K562 (cell line): ENCODE data around the gene ZNF468. TPM values are rescaled to one million over a fixed set of nuclear protein-coding genes. Genes with fewer than 3 reads are reported as not detected.

Experiments used
- ATF2 ChIP-seq: sonication (generic); formaldehyde crosslinking; IDR thresholded peaks from 2 replicates; pipeline ENCODE4 v1.8.1; 2022; ENCODE audit warnings: missing genetic modification reagents
- BDP1 ChIP-seq: IDR thresholded peaks from 3 replicates; pipeline ENCODE4 v1.6.1; 2011; ENCODE audit not compliant: insufficient read length, insufficient read depth
- CREB3L1 ChIP-seq: fragments of 450-650 bp; IDR thresholded peaks from 2 replicates; pipeline ENCODE4 v1.6.1; 2014; ENCODE audit warnings: low read depth, mild to moderate bottlenecking, moderate library complexity, borderline replicate concordance
- CREM ChIP-seq: IDR thresholded peaks from 2 replicates; pipeline ENCODE4 v1.6.1; 2014; ENCODE audit warnings: antibody characterized with exemption, low read depth
- EZH2 ChIP-seq: IDR thresholded peaks from 2 replicates; pipeline ENCODE4 v1.6.1; 2012; ENCODE audit warnings: low read depth, mild to moderate bottlenecking, inconsistent platforms, low read length, borderline replicate concordance
- FOS ChIP-seq: IDR thresholded peaks from 3 replicates; pipeline ENCODE4 v1.6.1; 2011; ENCODE audit not compliant: insufficient read length; ENCODE audit errors: extremely low read depth
- GMEB1 ChIP-seq: fragments of 250-450 bp; sonication (Bioruptor Pico); IDR thresholded peaks from 2 replicates; pipeline ENCODE4 v1.4.0; 2020; ENCODE audit warnings: mild to moderate bottlenecking
- HCFC1 ChIP-seq: IDR thresholded peaks from 2 replicates; pipeline ENCODE4 v1.6.1; 2012; ENCODE audit warnings: low read depth, low read length, improper control_type of control experiment
- NELFE ChIP-seq: IDR thresholded peaks from 2 replicates; pipeline ENCODE4 v1.6.1; 2011; ENCODE audit warnings: mild to moderate bottlenecking; ENCODE audit not compliant: insufficient read depth, insufficient read length
- RBM25 ChIP-seq: fragments of 200-400 bp; formaldehyde crosslinking; IDR thresholded peaks from 2 replicates; pipeline ENCODE4 v1.6.1; 2018; ENCODE audit warnings: low read length, low read depth, moderate library complexity; ENCODE audit not compliant: severe bottlenecking
- RNF2 ChIP-seq: sonication (generic); IDR thresholded peaks from 2 replicates; pipeline ENCODE4 v1.6.1; 2016
- RNF219 ChIP-seq: fragments of 250-450 bp; sonication (Bioruptor Pico); IDR thresholded peaks from 2 replicates; pipeline ENCODE4 v1.5.0; 2022; ENCODE audit warnings: mild to moderate bottlenecking
- SMARCA5 ChIP-seq: fragments of 450-650 bp; IDR thresholded peaks from 2 replicates; pipeline ENCODE4 v1.6.1; 2016
- SRSF7 ChIP-seq: fragments of 200-400 bp; formaldehyde crosslinking; optimal IDR thresholded peaks from 2 replicates; pipeline ENCODE3; 2017; ENCODE audit warnings: mild to moderate bottlenecking, low read depth, low read length
- STAG1 ChIP-seq: sonication (generic); formaldehyde crosslinking; IDR thresholded peaks from 2 replicates; pipeline ENCODE4 v1.5.0; 2020; ENCODE audit warnings: missing genetic modification reagents, borderline replicate concordance
- SUPT5H ChIP-seq: fragments of 450-650 bp; IDR thresholded peaks from 2 replicates; pipeline ENCODE4 v1.6.1; 2016
- USF1 ChIP-seq: sonication (generic); formaldehyde crosslinking; IDR thresholded peaks from 2 replicates; pipeline ENCODE4 v1.9.0; 2022; ENCODE audit warnings: mild to moderate bottlenecking, missing genetic modification reagents
- XRCC3 ChIP-seq: fragments of 450-650 bp; IDR thresholded peaks from 2 replicates; pipeline ENCODE4 v1.6.1; 2017; ENCODE audit warnings: mild to moderate bottlenecking, moderate library complexity
- ZNF444 ChIP-seq: fragments of 250-450 bp; sonication (Bioruptor Pico); IDR thresholded peaks from 2 replicates; pipeline ENCODE4 v1.4.0; 2020; ENCODE audit warnings: mild to moderate bottlenecking, moderate library complexity
- ZNF586 ChIP-seq: fragments of 450-650 bp; formaldehyde crosslinking; conservative IDR thresholded peaks from 2 replicates; pipeline ENCODE4 v1.4.0; 2020; ENCODE audit warnings: mild to moderate bottlenecking, moderate library complexity
- ZSCAN29 ChIP-seq: fragments of 450-650 bp; IDR thresholded peaks from 2 replicates; pipeline ENCODE4 v1.6.1; 2017
- polyA plus RNA-seq, 8 experiments: library from polyadenylated mRNA; depleted of rRNA in 4 of 8; stranded (reverse) in 5 of 8; unstranded in 3 of 8; fragments of >200 nt; fragmentation: Nextera tagmentation in 2 of 8; fragmentation: Illumina TruSeq in 1 of 8; extraction: Ambion mirVana in 2 of 8; extraction: Trizol in 1 of 8; gene quantifications; 2 replicates each; pipeline versions ENCODE4 v1.2.1 to v1.2.3, GENCODE V29; 2011 to 2014; ENCODE audit warnings: inconsistent platforms in 1 of 8, missing spikeins in 1 of 8
- total RNA-seq, 7 experiments: library from RNA; depleted of rRNA in 6 of 7; stranded (reverse); fragments of >200 nt in 6 of 7; fragmentation: Illumina TruSeq in 2 of 7; extraction: Trizol in 2 of 7; gene quantifications; 2 replicates each; pipeline versions ENCODE4 v1.2.1 to v1.2.3, GENCODE V29; 2011 to 2021; ENCODE audit warnings: low replicate concordance in 1 of 7

ZNF468 gene
- total and polyA plus RNA-seq, 9 of the 15 experiments (the other 6 are each of a cell fraction or from before 2014, with no cell fraction given) = 15.9 to 36.2 (median 23.2) TPM

- TF ChIP-seq ATF2 (CRISPR knock-in tag) = no peak
- TF ChIP-seq HCFC1 = peak; percentile 61
- peak; percentile 46; the same call in 1 of the 2 replicates for TF ChIP-seq CREB3L1
- TF ChIP-seq BDP1 = no peak
- TF ChIP-seq ZNF444 (CRISPR knock-in tag) = no peak
- TF ChIP-seq ZSCAN29 = peak; percentile 19; the same call in 1 of the 2 replicates
- TF ChIP-seq XRCC3 = no peak
- TF ChIP-seq NELFE = no peak
- TF ChIP-seq USF1 (CRISPR knock-in tag) = no peak
- TF ChIP-seq SUPT5H = peak; percentile 93
- TF ChIP-seq SMARCA5 = no peak
- TF ChIP-seq EZH2 = no peak
- peak; percentile 63 for TF ChIP-seq CREM
- TF ChIP-seq GMEB1 = no peak
- no peak for TF ChIP-seq ZNF586 (CRISPR knock-in tag)
- TF ChIP-seq RNF2 = no peak
- no peak for TF ChIP-seq FOS
- no peak for TF ChIP-seq RNF219 (CRISPR knock-in tag)
- TF ChIP-seq RBM25 = no peak
- TF ChIP-seq SRSF7 = no peak
- no peak for TF ChIP-seq STAG1 (CRISPR knock-in tag)
Observed at GRCh38 chr19:52897138-52897935, 39.9 kb upstream of the ZNF468 start, which contains the start of gene ZNF320 (continued).
